HG03439 (cell line): ENCODE results near the gene AMBP.

Source experiments
- ATAC-seq: cut with Tn5 transposase; IDR thresholded peaks from one replicate; pipeline ENCODE4 v1.9.1; 2021; ENCODE audit warnings: mild to moderate bottlenecking, moderate library complexity; ENCODE audit not compliant: unreplicated experiment

Gene AMBP

GRCh38 chr9:114076237-114077161 is 1.6 kb downstream of the AMBP start:
- no peak for ATAC-seq

GRCh38 chr9:114075602-114076001 is 2.5 kb downstream of the AMBP start:
- no peak for ATAC-seq

GRCh38 chr9:114072184-114073140 is 5.6 kb downstream of the AMBP start:
- ATAC-seq: no peak

- no peak for ATAC-seq
Measured at GRCh38 chr9:114071197-114071795, 6.8 kb downstream of the AMBP start.

- ATAC-seq: no peak
Measured at GRCh38 chr9:114070188-114071103, 7.7 kb downstream of the AMBP start.

GRCh38 chr9:114069476-114070187 is 8.5 kb downstream of the AMBP start:
- no peak for ATAC-seq

GRCh38 chr9:114065304-114065703 is 12.8 kb downstream of the AMBP start:
- no peak for ATAC-seq

- ATAC-seq: no peak
Measured at GRCh38 chr9:114061830-114062474, 16.1 kb downstream of the AMBP start.

- ATAC-seq: no peak
Measured at GRCh38 chr9:114061292-114061691, 16.8 kb downstream of the AMBP start.

GRCh38 chr9:114060711-114061110 is 17.4 kb downstream of the AMBP start:
- no peak for ATAC-seq

- ATAC-seq: no peak
Measured at GRCh38 chr9:114060070-114060469, 18.0 kb downstream of the AMBP start.

GRCh38 chr9:114059047-114059803 is 18.9 kb downstream of the AMBP start:
- ATAC-seq: no peak

- ATAC-seq: no peak
Measured at GRCh38 chr9:114058688-114059046, 19.4 kb downstream of the AMBP start.

GRCh38 chr9:114057161-114057885 is 20.8 kb downstream of the AMBP start:
- ATAC-seq: no peak

GRCh38 chr9:114056527-114056926 is 21.6 kb downstream of the AMBP start:
- ATAC-seq: no peak

GRCh38 chr9:114055894-114056293 is 22.2 kb downstream of the AMBP start:
- ATAC-seq: no peak

- no peak for ATAC-seq
Measured at GRCh38 chr9:114055061-114055460, 23.0 kb downstream of the AMBP start.
